HG03196 (cell line): ENCODE measurements around the gene ZFYVE28.

ENCODE experiments used
- ATAC-seq: cut with Tn5 transposase; IDR thresholded peaks from one replicate; pipeline ENCODE4 v1.9.1; 2021; ENCODE audit not compliant: unreplicated experiment

The ZFYVE28 gene

GRCh38 chr4:2370597-2371320, 47.7 kb downstream of the ZFYVE28 start:
- no peak for ATAC-seq

- no peak for ATAC-seq
Observed at GRCh38 chr4:2368746-2369437, 49.6 kb downstream of the ZFYVE28 start.

- ATAC-seq = no peak
Observed at GRCh38 chr4:2367626-2368025, 50.8 kb downstream of the ZFYVE28 start.

GRCh38 chr4:2366252-2367192, 51.9 kb downstream of the ZFYVE28 start:
- ATAC-seq = no peak

- no peak for ATAC-seq
Observed at GRCh38 chr4:2365913-2366210, 52.6 kb downstream of the ZFYVE28 start.

- ATAC-seq = no peak
Observed at GRCh38 chr4:2365054-2365912, 53.2 kb downstream of the ZFYVE28 start.

GRCh38 chr4:2364654-2365053, 53.8 kb downstream of the ZFYVE28 start:
- ATAC-seq = no peak

GRCh38 chr4:2363951-2364653, 54.3 kb downstream of the ZFYVE28 start:
- no peak for ATAC-seq

- ATAC-seq = no peak
Observed at GRCh38 chr4:2363056-2363721, 55.3 kb downstream of the ZFYVE28 start.

- no peak for ATAC-seq
Observed at GRCh38 chr4:2362266-2363055, 56.0 kb downstream of the ZFYVE28 start.

- no peak for ATAC-seq
Observed at GRCh38 chr4:2361366-2362265, 56.8 kb downstream of the ZFYVE28 start.

- ATAC-seq = no peak
Observed at GRCh38 chr4:2360396-2360730, 58.1 kb downstream of the ZFYVE28 start.

GRCh38 chr4:2359591-2360395, 58.7 kb downstream of the ZFYVE28 start:
- no peak for ATAC-seq

- no peak for ATAC-seq
Observed at GRCh38 chr4:2357821-2358745, 60.4 kb downstream of the ZFYVE28 start.

- ATAC-seq = no peak
Observed at GRCh38 chr4:2356123-2357069, 62.0 kb downstream of the ZFYVE28 start.
